ENCODE data around the gene AGFG2. TPM values are rescaled to one million over a fixed set of nuclear protein-coding genes. Genes with fewer than 3 reads are reported as not detected.
A peak's percentile ranks its signal among the peaks of the same experiment; 100 is the strongest.
"Not testable (repeated sequence)": the region's sequence is repeated elsewhere in the genome, so short reads cannot be mapped to it uniquely, and the experiment has no call there.

Gene AGFG2
- total RNA-seq, 1 donor from 2014 or later = 7.6 TPM

GRCh38 chr7:100552532-100552931 lies 13.5 kb downstream of the AGFG2 start:
- no peak for DNase-seq

- no peak for DNase-seq
Observed at GRCh38 chr7:100553032-100553431, 14.0 kb downstream of the AGFG2 start.

GRCh38 chr7:100555701-100556100 lies 16.7 kb downstream of the AGFG2 start:
- DNase-seq = no peak

GRCh38 chr7:100556541-100556940 lies 17.5 kb downstream of the AGFG2 start:
- no peak for DNase-seq

- no peak for DNase-seq
Observed at GRCh38 chr7:100559127-100559526, 20.1 kb downstream of the AGFG2 start.

- no peak for DNase-seq
Observed at GRCh38 chr7:100561491-100562194, 22.6 kb downstream of the AGFG2 start.

GRCh38 chr7:100562195-100563099 lies 23.4 kb downstream of the AGFG2 start:
- no peak for DNase-seq

GRCh38 chr7:100563100-100563564 lies 24.1 kb downstream of the AGFG2 start:
- no peak for DNase-seq

GRCh38 chr7:100563809-100564400 lies 24.9 kb downstream of the AGFG2 start:
- peak; percentile 83 for DNase-seq

- not testable (repeated sequence) for DNase-seq
Observed at GRCh38 chr7:100564405-100564804, 25.4 kb downstream of the AGFG2 start.

GRCh38 chr7:100565133-100565571 lies 26.1 kb downstream of the AGFG2 start:
- no peak for DNase-seq

GRCh38 chr7:100566018-100566531 lies 27.1 kb downstream of the AGFG2 start:
- no peak for DNase-seq

GRCh38 chr7:100567031-100567730 lies 28.2 kb downstream of the AGFG2 start:
- no peak for DNase-seq

- no peak for DNase-seq
Observed at GRCh38 chr7:100567751-100568175, 28.8 kb downstream of the AGFG2 start.

- DNase-seq = no peak
Observed at GRCh38 chr7:100568176-100568895, 29.3 kb downstream of the AGFG2 start.

GRCh38 chr7:100568896-100569844 lies 30.2 kb downstream of the AGFG2 start:
- peak; percentile 37 for DNase-seq

- DNase-seq = no peak
Observed at GRCh38 chr7:100570954-100571828, 32.2 kb downstream of the AGFG2 start.

- no peak for DNase-seq
Observed at GRCh38 chr7:100571829-100572116, 32.8 kb downstream of the AGFG2 start.

- DNase-seq = no peak
Observed at GRCh38 chr7:100572281-100572948, 33.4 kb downstream of the AGFG2 start.
